HL-60 (cell line): Measurements from ENCODE around the gene ANKRD13B.

Experiments used
- SPI1 ChIP-seq: IDR thresholded peaks from 2 replicates; pipeline ENCODE4 v1.6.1; 2012; ENCODE audit warnings: low read depth, mild to moderate bottlenecking, borderline replicate concordance
- TF ChIP-seq, protein P1 (sequence below): IDR thresholded peaks from one replicate; pipeline ENCODE4 v1.5.1; 2011; ENCODE audit warnings: low read length, control low read depth, inconsistent platforms; ENCODE audit not compliant: insufficient read depth

DNA sequence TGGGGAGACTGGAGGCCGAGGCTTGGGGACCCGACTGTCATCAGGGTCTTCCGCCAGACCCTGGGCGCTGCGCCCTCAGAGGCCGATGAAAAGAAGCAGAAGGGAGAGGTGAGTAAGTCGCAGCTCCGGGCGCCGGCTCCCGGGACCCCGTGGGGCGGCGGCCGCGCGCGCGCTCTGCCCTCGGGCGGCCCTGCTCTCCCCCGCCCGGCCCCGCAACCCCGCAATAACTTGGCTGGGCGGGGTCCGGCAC is 25.7 kb upstream of the ANKRD13B start:
- TF ChIP-seq SPI1, result no peak
- TF ChIP-seq, protein P1, sequence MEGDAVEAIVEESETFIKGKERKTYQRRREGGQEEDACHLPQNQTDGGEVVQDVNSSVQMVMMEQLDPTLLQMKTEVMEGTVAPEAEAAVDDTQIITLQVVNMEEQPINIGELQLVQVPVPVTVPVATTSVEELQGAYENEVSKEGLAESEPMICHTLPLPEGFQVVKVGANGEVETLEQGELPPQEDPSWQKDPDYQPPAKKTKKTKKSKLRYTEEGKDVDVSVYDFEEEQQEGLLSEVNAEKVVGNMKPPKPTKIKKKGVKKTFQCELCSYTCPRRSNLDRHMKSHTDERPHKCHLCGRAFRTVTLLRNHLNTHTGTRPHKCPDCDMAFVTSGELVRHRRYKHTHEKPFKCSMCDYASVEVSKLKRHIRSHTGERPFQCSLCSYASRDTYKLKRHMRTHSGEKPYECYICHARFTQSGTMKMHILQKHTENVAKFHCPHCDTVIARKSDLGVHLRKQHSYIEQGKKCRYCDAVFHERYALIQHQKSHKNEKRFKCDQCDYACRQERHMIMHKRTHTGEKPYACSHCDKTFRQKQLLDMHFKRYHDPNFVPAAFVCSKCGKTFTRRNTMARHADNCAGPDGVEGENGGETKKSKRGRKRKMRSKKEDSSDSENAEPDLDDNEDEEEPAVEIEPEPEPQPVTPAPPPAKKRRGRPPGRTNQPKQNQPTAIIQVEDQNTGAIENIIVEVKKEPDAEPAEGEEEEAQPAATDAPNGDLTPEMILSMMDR, result no peak
